Measurements from ENCODE around the gene CD8B2. TPM values are rescaled to one million over a fixed set of nuclear protein-coding genes. Genes with fewer than 3 reads are reported as not detected.
"Not testable (repeated sequence)": the region's sequence is repeated elsewhere in the genome, so short reads cannot be mapped to it uniquely, and the experiment has no call there.

Gene CD8B2
- not detected in 2 replicates for total RNA-seq

DNA sequence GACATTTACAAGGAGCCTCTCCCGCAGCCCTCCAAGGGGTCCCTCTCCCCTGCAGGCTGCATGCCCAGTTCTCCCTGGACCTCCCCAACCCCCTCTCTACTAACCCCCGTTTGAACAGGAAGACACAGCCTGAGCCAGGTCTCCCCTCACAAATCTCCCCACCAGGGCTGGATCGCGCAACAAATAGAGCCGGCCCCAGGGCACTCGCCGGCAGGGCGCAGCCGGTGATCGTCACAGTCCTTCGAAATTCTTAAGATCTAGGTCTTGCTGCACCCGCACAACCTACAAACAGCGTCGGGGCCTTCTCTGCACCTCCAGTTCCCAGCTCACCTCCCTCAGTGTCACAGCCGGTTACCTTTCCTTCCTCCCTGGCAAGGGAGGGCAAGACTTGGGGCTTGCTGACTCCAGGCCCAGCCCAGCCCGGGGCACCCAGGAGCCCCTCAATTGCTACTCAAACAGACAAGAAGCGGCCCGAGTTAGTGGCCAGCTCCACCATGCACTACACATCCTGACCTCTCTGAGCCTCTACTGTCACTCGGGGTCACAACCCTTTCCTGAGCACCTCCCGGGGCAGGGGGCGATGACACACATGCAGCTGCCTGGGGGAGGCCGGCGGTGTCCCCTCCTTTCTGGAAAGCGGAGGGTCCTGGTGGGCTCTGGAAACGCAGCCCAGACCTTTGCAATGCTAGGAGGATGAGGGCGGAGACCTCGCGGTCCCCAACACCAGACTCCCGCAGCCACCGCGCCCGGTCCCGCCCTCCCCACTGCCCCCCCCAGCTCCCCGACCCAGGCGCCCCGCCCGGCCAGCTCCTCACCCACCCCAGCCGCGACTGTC, at the start of gene CD8B2:
CD8B2 (plus strand) TSS at position 814 of the 835 bp plus-strand sequence. CDS start 63 bp downstream, outside the sequence.
- DNase-seq (ENCODE audit: extremely low read depth, low read depth, low spot score): not testable (repeated sequence)

DNA sequence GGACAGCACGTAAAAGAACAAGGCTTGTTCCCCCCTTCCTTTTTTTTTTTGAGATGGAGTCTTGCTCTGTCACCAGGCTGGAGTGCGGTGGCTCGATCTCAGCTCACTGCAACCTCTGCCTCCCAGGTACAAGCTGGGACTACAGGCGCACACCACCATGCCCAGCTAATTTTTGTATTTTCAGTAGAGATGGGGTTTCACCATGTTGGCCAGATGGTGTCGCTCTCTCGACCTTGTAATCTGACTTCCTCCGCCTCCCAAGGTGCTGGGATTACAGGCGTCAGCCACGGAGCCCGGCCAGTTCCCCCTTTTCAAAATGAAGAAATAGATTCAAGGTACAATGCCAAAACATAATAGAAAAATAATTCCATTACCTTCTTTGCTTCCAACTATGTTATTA, 25.3 kb upstream of the CD8B2 start:
- not testable (repeated sequence) for DNase-seq (ENCODE audit: extremely low read depth, low read depth, low spot score)

GRCh38 chr2:106467516-106467915, 19.6 kb upstream of the CD8B2 start:
- DNase-seq (ENCODE audit: extremely low read depth, low read depth, low spot score): not testable (repeated sequence)

- not testable (repeated sequence) for DNase-seq (ENCODE audit: extremely low read depth, low read depth, low spot score)
Measured at GRCh38 chr2:106468107-106468506, 19.1 kb upstream of the CD8B2 start, which contains the start of gene RGPD3. Gene RGPD3, minus strand, starts transcription at chr2:106468413. Its CDS starts 125 bp downstream, at chr2:106468288.

DNA sequence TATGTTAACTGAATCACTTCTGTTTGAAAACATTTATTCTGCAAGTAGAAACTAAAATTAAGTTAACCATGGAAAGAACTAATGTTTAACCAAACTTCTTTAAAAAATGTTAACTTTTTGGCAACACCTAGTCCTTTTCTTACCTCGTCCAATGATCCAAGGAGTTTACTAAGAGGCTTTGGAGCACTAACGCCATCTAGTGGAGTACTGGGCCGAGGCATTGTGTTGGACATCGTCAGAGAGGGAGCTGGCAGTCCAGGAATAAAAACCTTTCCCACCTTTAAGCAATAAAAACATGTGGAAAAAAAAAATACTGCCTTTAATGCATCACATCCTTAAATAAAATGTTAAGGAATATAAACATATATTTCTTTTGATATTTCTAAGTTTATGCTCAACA, 16.5 kb upstream of the CD8B2 start:
- not testable (repeated sequence) for DNase-seq (ENCODE audit: extremely low read depth, low read depth, low spot score)

- not testable (repeated sequence) for DNase-seq (ENCODE audit: extremely low read depth, low read depth, low spot score)
Measured at GRCh38 chr2:106477647-106478046, 9.5 kb upstream of the CD8B2 start.

GRCh38 chr2:106479563-106479962, 7.6 kb upstream of the CD8B2 start:
- not testable (repeated sequence) for DNase-seq (ENCODE audit: extremely low read depth, low read depth, low spot score)

DNA sequence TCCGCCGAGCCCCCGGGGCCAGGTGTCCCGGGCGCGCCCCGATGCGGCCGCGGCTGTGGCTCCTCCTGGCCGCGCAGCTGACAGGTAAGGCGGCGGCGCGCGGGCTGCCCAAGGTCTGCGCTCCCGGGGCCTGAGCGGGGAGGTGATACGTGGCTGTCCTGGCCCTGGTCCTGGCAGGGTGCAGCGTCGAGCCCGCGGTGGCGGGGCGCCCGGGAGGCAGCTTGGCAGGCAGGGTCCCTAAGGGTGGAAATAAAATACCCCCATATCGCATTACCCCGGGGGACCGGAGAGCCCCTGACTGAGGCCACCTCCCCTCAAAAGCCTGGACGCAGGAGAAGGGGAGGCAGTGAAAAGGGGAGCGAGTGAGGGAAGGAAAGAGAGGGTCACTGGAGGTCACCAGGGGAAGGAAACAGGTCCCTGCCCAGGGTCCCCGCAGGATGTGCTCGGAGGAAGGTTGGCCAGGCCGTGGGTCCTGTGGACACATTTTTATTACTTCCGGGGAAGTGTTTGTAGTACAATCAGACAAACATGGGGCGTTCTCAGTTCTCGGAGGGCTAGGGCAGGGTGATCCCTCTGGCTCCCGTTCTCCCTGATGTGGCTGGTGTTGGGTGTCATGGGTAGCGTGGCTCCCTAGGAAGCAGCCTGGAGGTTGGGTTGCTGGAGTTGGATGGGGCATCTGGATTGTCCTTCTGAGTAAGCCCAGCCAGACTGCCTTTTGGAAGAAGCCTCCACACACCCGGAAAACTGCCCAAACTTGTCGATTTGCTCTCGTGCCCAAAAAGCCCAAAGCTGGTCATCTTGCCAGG, 425 bp downstream of the CD8B2 start:
- DNase-seq (ENCODE audit: extremely low read depth, low read depth, low spot score): not testable (repeated sequence)

DNA sequence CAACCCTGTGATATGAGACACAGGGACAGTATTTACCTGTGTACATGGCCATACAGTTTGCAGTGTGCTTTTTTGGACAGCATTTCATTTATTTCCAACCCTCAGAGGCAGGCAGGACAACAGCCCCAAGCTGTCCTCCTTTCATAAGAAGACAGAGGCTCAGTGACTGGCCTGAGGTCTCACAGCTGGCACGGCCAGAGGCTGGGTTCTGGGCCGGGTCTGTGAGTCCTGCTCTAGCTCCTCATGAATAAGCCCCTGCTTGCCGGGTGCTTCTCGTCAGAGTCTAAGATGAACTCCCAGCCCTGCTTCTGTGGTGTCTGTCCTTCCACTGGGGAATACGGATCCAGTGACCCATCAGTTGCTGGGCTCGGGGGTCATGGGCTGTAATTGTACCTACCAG, 2.5 kb downstream of the CD8B2 start:
- not testable (repeated sequence) for DNase-seq (ENCODE audit: extremely low read depth, low read depth, low spot score)

- not testable (repeated sequence) for DNase-seq (ENCODE audit: extremely low read depth, low read depth, low spot score)
Measured at GRCh38 chr2:106492399-106492798, 5.2 kb downstream of the CD8B2 start.

- DNase-seq (ENCODE audit: extremely low read depth, low read depth, low spot score): not testable (repeated sequence)
Measured at GRCh38 chr2:106492913-106493312, 5.7 kb downstream of the CD8B2 start.

DNA sequence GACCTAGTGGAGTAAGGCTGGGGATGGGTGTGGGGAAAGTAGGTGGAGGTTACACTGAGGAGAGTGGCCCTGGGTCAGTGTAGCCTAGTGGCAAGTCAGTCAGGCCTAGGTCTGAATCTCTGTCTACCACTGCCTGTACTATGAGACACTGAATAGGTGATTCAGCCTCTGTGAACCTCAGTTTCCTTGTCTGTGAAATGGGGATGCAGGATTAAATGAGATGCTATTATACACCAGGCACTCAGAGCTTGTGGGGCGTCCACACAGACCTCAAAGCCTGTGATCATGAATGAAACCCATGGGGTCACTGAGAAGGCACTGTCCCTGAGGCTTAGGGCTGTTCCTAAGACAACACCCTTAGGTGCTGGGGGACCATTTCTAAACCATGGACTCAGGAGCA, 11.4 kb downstream of the CD8B2 start:
- not testable (repeated sequence) for DNase-seq (ENCODE audit: extremely low read depth, low read depth, low spot score)

- DNase-seq (ENCODE audit: extremely low read depth, low read depth, low spot score): not testable (repeated sequence)
Measured at GRCh38 chr2:106500350-106500749, 13.2 kb downstream of the CD8B2 start.

GRCh38 chr2:106502351-106502750, 15.2 kb downstream of the CD8B2 start:
- not testable (repeated sequence) for DNase-seq (ENCODE audit: extremely low read depth, low read depth, low spot score)

- not testable (repeated sequence) for DNase-seq (ENCODE audit: extremely low read depth, low read depth, low spot score)
Measured at GRCh38 chr2:106504192-106504591, 17.0 kb downstream of the CD8B2 start.

- DNase-seq (ENCODE audit: extremely low read depth, low read depth, low spot score): not testable (repeated sequence)
Measured at GRCh38 chr2:106504787-106505186, 17.6 kb downstream of the CD8B2 start.

- not testable (repeated sequence) for DNase-seq (ENCODE audit: extremely low read depth, low read depth, low spot score)
Measured at GRCh38 chr2:106506002-106506687, 19.0 kb downstream of the CD8B2 start.

DNA sequence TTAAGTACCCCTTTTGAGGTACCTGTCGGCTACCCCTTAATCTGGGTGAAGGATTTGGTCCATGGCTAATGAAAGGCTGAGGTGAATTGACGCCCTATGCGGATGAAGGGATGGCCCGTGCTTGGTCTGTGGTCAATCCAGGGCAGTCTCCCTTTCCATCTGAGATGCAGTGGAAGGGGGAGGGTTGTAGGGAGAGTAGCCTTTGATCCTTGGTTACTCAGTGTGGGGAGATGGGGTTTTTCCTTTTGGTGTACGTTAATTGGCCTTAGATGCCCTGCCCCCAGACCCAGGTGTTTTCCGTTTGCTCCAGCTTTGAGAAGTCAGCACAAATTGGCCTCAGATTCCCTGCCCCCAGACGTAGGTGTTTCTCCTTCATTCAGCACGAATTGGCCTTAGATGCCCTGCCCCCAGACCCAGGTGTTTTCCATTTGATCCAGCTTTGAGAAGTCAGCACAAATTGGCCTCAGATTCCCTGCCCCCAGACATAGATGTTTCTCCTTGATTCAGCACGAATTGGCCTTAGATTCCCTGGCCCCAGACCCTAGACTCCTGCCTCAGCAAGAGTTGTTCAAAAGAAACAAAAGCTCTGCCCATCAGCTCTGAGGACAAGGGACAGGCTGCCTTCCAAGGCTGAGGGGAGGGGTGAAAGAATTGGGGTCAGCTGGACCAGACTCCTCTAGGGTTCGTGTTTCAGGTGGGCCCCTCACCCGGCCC, 21.7 kb downstream of the CD8B2 start:
- not testable (repeated sequence) for DNase-seq (ENCODE audit: extremely low read depth, low read depth, low spot score)

GRCh38 chr2:106509374-106509770, 22.2 kb downstream of the CD8B2 start:
- not testable (repeated sequence) for DNase-seq (ENCODE audit: extremely low read depth, low read depth, low spot score)

DNA sequence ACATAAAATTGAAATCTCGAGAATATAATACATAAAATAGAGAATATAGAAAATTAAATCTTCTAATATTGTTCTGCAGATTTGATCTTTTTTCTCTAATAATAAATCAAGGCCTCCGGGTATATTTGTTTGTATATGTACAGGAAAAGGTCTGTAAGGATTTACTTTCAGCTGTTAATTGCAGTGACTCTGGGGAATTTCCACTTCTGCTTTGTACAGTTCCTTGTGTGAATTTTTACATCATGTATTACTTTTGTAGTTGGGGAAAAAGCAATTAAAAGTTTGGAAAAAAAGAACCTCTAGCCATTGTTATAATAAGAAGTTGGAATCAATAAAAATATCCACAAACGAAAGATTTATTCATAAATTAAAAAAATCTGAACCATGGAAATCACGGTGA, 23.6 kb downstream of the CD8B2 start:
- DNase-seq (ENCODE audit: extremely low read depth, low read depth, low spot score): not testable (repeated sequence)

All from glomerular endothelial cell (primary cell).